HL-60 (cell line): ENCODE measurements around the gene FCHSD2.

Experiments
- CTCF ChIP-seq: IDR thresholded peaks from one replicate; pipeline ENCODE4 v1.5.1; 2011; ENCODE audit warnings: low read length, control low read depth, inconsistent platforms; ENCODE audit not compliant: insufficient read depth
- GABPA ChIP-seq: IDR thresholded peaks from 2 replicates; pipeline ENCODE4 v1.6.1; 2012; ENCODE audit warnings: low read depth

- TF ChIP-seq CTCF (no peak), GABPA (no peak)
Measured at GRCh38 chr11:72820439-72821139, 321.5 kb downstream of the FCHSD2 start.
